Central memory CD4-positive, alpha-beta T cell (primary cell): Measurements from ENCODE around the gene ZBTB22.
"Not testable (repeated sequence)": the region's sequence is repeated elsewhere in the genome, so short reads cannot be mapped to it uniquely, and the experiment has no call there.

Source experiments
- DNase-seq: peaks from one replicate; pipeline ENCODE4 v3.0.0; 2022

Gene ZBTB22

DNA sequence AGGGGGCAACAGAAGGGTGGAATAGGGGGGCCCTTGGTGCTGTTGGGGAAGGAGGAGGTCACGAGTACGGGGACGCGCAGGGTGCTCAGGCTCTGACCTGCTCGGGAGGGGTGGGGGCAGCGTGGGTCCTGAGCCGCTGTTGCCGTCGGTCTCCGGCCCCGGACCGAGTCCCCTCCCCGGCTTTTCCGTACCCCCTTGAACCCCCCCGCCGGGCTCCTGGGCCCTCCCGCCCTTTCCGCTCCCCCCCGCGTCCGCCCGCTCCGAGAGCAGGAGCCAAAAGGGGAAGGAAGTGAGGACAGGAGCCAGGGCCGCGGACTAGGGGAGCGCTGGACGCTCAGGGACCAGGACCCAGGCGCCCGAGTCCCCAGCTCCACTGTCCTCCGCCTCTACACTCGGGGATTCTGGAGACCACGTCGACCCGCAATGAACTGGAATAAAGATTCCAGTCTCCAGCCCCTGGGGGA is 18.7 kb downstream of the ZBTB22 start, which contains the start of gene RGL2:
Gene RGL2, minus strand, starts transcription at position 170 of the 464 bp plus-strand sequence. CDS start 332 bp downstream, outside the sequence.
- DNase-seq: no peak

- peak; percentile 72 for DNase-seq
Measured at GRCh38 chr6:33297956-33298772, 19.4 kb downstream of the ZBTB22 start.

- DNase-seq: no peak
Measured at GRCh38 chr6:33297406-33297955, 20.1 kb downstream of the ZBTB22 start.

DNA sequence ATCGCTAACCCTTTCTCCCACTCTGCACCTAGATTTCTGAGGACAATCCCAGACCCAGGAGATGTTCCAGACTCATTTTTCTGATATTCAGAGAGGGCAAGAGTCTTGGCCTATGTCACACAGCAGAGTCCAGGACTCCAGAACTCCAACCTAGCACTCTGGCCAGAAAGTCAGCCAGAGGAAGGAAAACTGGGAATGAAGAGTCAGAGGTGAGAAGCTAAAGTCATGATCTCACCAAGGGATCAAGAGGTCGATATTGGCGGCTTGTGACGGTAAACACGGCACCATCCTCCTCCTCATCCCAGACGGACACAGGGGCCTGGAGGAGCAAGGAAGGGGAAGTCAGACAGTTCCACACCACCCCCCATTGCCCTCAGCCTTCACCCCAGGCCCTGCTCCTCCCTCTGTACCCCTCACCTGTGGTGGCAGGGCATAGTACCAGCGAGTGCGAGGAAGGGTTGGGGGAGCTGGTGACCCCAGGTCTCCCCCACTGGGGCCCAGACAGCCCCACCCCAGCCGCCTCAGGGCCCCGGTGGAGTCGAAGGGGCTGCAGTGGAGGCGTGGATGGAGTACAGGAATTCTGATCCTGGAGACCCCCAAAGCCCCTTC is 20.6 kb downstream of the ZBTB22 start:
- DNase-seq: no peak

- no peak for DNase-seq
Measured at GRCh38 chr6:33295621-33296369, 21.7 kb downstream of the ZBTB22 start.

DNA sequence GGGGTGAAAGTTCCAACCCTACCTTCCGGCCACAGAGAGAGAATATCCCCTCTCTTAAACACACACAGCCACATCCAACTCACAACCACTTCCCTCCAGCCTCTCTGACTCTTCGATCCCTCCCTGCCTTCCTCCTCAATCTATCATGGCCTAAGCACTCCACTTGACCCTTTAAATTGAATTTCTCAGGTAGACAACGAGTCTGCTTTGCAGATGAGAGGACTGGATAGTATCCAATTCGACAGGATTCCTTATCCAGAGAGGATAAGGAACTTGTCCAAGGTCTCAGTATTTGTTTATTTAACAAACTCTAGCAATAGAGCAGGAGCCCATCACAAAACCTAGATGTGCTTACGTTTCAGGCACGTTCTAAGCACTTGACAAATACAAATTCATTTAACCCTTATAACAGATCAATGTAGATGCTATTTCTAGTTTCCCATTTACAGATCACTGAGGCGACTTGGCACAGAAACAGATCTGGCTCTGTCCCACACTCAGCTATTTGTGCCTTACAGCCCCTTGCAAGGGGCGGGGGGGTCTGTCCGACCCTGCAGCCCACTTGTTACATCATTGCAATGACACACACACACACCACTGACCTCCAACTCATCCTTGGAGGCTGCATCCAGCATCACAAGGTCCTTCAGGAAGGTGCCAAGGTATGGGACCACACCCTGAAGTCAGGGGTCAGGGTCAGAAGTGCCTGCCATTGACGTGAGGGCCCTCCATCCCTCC is 23.3 kb downstream of the ZBTB22 start:
- no peak for DNase-seq

- DNase-seq: no peak
Measured at GRCh38 chr6:33292996-33293682, 24.4 kb downstream of the ZBTB22 start.

DNA sequence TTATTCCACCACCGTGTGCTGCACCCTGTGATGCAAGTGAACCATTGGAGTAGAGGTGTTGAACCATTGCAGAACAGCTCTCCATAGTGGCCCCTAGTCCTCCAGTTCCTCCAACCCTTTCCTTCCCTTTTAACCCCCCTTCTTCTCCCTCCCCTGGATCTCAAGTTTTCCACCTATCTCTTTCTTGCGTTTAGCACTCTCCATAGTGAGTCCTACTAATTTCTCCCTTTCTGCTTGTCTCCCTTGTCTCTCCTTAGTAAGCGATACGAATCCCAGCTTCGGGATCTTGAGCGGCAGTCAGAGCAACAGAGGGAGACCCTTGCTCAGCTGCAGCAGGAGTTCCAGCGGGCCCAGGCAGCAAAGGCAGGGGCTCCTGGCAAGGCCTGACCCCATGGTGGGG is 27.1 kb downstream of the ZBTB22 start:
- DNase-seq: no peak

GRCh38 chr6:33289784-33290315 is 27.7 kb downstream of the ZBTB22 start:
- DNase-seq: no peak

GRCh38 chr6:33288921-33289783 is 28.4 kb downstream of the ZBTB22 start, which contains the start of the genes PFDN6 and WDR46:
TSS of gene PFDN6 (plus strand) at chr6:33289601. CDS start at chr6:33289857, 256 bp downstream.
TSS of gene WDR46 (minus strand) at chr6:33289239. CDS start at chr6:33289170, 69 bp downstream.
- peak; percentile 86 for DNase-seq

DNA sequence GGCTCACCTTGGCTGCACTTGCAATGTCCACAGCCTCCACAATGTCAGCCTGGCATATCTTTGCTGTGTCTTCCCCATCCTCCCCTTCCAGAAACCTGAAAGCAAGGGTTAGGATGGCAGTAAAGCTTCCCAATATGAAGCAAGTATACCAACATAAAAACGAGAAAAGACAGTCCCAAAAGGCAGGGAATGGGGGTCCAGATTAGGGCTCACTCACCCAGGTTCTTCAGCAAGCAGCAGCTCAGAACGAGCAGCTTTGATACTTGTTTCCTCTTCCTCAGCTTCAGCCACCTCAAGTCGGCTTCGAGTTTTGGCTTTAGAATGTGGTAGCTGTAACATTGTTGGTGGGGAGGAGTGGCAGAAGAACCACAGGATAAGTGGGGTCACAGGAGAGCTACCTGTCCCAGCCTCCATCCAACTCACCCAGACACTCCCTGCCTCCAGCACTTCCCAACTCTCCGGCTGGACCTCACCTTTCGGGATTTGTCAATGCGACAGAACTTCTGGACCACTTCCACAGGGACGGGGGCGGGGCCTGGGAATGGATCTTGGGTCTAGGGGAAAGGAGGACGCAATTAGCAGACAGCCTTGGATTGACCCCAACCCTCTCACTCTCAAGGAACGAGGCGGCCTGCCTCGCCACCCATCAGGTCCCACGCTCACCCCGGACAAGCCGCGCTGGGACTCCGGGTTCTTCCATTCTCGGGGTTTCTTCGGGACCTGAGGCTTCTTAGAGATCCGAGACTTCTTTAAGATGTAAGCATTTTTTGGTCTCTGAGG is 29.2 kb downstream of the ZBTB22 start:
- DNase-seq: no peak

- DNase-seq: no peak
Measured at GRCh38 chr6:33286946-33287914, 30.3 kb downstream of the ZBTB22 start.

- DNase-seq: not testable (repeated sequence)
Measured at GRCh38 chr6:33285214-33285613, 32.3 kb downstream of the ZBTB22 start.

DNA sequence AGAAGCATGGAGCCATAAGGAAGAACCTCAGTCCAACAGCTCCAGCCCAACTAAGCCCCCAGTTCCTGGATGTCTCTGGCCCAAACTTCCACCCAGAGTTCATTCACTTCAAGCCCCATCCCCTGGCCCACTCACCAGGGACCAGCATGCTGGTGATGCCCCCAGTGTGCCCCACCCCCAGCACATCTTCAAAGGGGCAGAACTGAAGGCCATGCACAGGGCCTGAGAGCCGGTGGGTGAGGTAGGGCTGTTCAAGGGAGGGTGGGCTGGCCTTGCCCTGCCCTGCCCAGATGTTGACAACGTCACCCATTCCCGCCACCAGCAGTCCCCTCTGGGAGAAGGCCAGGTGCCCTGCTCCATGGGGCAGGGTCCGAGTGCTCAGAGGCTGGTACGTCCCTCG is 37.0 kb downstream of the ZBTB22 start:
- DNase-seq: no peak

- DNase-seq: no peak
Measured at GRCh38 chr6:33279971-33280511, 37.5 kb downstream of the ZBTB22 start.

- DNase-seq: no peak
Measured at GRCh38 chr6:33279257-33279695, 38.3 kb downstream of the ZBTB22 start.

DNA sequence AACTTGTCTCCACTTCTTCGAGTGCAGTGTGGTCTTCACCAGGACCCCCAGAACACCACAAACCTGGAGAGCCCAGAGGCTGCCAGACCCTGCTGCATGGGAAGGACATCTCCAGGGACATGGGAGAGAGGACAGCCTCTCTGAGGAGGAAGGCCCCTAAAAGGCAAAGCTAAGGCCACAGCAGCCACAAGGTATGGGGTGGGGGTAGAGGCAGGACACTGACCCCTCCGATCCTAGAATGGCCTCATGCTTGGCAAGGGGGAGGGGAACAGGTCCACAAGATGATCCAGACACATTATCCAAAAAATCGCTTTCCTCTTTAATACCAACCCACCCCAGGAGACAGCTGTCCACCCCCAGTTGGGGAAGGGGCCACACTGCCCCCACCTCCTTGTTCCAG is 38.7 kb downstream of the ZBTB22 start:
- DNase-seq: no peak

DNA sequence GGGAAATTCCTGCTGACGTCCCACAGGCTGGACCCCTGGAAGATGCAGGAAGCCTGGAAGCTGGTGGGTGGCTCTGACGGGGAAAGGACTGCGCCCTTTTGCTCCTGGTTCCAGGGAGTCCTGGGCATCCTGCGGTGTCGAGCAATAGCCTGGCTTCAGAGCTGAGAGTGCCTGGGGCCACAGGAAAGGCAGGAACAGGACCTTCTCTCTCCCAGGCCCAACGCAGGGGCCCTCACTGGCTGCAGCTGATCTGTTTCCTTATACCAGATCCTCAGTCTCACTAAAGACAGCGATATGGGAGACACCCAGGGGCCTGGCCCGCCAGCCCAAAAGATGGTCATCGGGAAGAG is 39.2 kb downstream of the ZBTB22 start:
- no peak for DNase-seq
